HG02623 (cell line): ENCODE measurements around the gene INTS3.
A peak's percentile ranks its signal among the peaks of the same experiment; 100 is the strongest.

Experiments used
- ATAC-seq: cut with Tn5 transposase; IDR thresholded peaks from one replicate; pipeline ENCODE4 v1.9.1; 2021; ENCODE audit warnings: moderate library complexity; ENCODE audit not compliant: unreplicated experiment

INTS3 gene

GRCh38 chr1:153727463-153728304, at the start of gene INTS3:
INTS3 (plus strand) TSS chr1:153728050; CDS start chr1:153728635, 585 bp downstream.
- ATAC-seq, result peak; percentile 92

- ATAC-seq, result no peak
Observed at GRCh38 chr1:153678519-153679336, 49.1 kb upstream of the INTS3 start, which contains the start of gene NPR1. NPR1 (plus strand) TSS chr1:153678688; CDS start chr1:153679109, 421 bp downstream.

- ATAC-seq, result no peak
Observed at GRCh38 chr1:153679337-153680119, 48.3 kb upstream of the INTS3 start.

- ATAC-seq, result no peak
Observed at GRCh38 chr1:153680120-153680403, 47.8 kb upstream of the INTS3 start.

GRCh38 chr1:153682730-153683129, 45.1 kb upstream of the INTS3 start:
- ATAC-seq, result no peak

GRCh38 chr1:153683854-153684253, 44.0 kb upstream of the INTS3 start:
- no peak for ATAC-seq

GRCh38 chr1:153684892-153685291, 43.0 kb upstream of the INTS3 start:
- no peak for ATAC-seq

- ATAC-seq, result no peak
Observed at GRCh38 chr1:153685544-153686340, 42.1 kb upstream of the INTS3 start.

- no peak for ATAC-seq
Observed at GRCh38 chr1:153687346-153688125, 40.3 kb upstream of the INTS3 start.

- no peak for ATAC-seq
Observed at GRCh38 chr1:153688276-153688675, 39.6 kb upstream of the INTS3 start.

GRCh38 chr1:153688736-153689328, 39.0 kb upstream of the INTS3 start:
- ATAC-seq, result no peak

- ATAC-seq, result no peak
Observed at GRCh38 chr1:153693466-153693865, 34.4 kb upstream of the INTS3 start.

GRCh38 chr1:153696741-153697140, 31.1 kb upstream of the INTS3 start:
- no peak for ATAC-seq

GRCh38 chr1:153697191-153698019, 30.4 kb upstream of the INTS3 start:
- no peak for ATAC-seq

GRCh38 chr1:153698020-153698922, 29.6 kb upstream of the INTS3 start:
- ATAC-seq, result no peak

GRCh38 chr1:153698923-153699714, 28.7 kb upstream of the INTS3 start:
- no peak for ATAC-seq

- no peak for ATAC-seq
Observed at GRCh38 chr1:153699768-153700167, 28.1 kb upstream of the INTS3 start.
